Fibroblast of gingiva (primary cell): ENCODE results near the gene C6orf58.
"Not testable (repeated sequence)": the region's sequence is repeated elsewhere in the genome, so short reads cannot be mapped to it uniquely, and the experiment has no call there.

ENCODE experiments used
- DNase-seq: peaks from one replicate; pipeline ENCODE4 v3.0.0-alpha.2; 2011; ENCODE audit warnings: low read depth

C6orf58 gene

GRCh38 chr6:127590344-127590743, 13.4 kb downstream of the C6orf58 start:
- DNase-seq = no peak

GRCh38 chr6:127592964-127593363, 16.0 kb downstream of the C6orf58 start:
- DNase-seq = no peak

GRCh38 chr6:127593456-127593855, 16.5 kb downstream of the C6orf58 start:
- DNase-seq = not testable (repeated sequence)

- peak; percentile 53 for DNase-seq
Measured at GRCh38 chr6:127606131-127606562, 29.2 kb downstream of the C6orf58 start.

GRCh38 chr6:127608554-127609270, 31.7 kb downstream of the C6orf58 start:
- DNase-seq = no peak

GRCh38 chr6:127618729-127619128, 41.8 kb downstream of the C6orf58 start:
- DNase-seq = peak; percentile 22

- peak; percentile 12 for DNase-seq
Measured at GRCh38 chr6:127630800-127631199, 53.8 kb downstream of the C6orf58 start.

GRCh38 chr6:127634178-127634577, 57.2 kb downstream of the C6orf58 start:
- DNase-seq = peak; percentile 77

GRCh38 chr6:127635091-127635490, 58.1 kb downstream of the C6orf58 start:
- DNase-seq = no peak

- DNase-seq = peak; percentile 87
Measured at GRCh38 chr6:127637830-127638409, 60.9 kb downstream of the C6orf58 start.
